PC-3 (cell line): ENCODE measurements around the gene PPP1R1C.

Experiments used
- CTCF ChIP-seq: fragments of 300-600 bp; sonication (generic); conservative IDR thresholded peaks from 2 replicates; pipeline ENCODE4 v1.5.1; 2017; ENCODE audit warnings: antibody characterized with exemption, low read depth, mild to moderate bottlenecking, low read length
- EZH2 ChIP-seq: fragments of 300-600 bp; sonication (generic); IDR thresholded peaks from one replicate; pipeline ENCODE4 v1.6.1; 2017; ENCODE audit warnings: antibody characterized with exemption, mild to moderate bottlenecking, low read length; ENCODE audit not compliant: unreplicated experiment
- EZH2phosphoT487 ChIP-seq: fragments of 300-600 bp; sonication (generic); IDR thresholded peaks from 2 replicates; pipeline ENCODE4 v1.6.1; 2018; ENCODE audit warnings: mild to moderate bottlenecking, antibody characterized with exemption, low read length, borderline replicate concordance

DNA sequence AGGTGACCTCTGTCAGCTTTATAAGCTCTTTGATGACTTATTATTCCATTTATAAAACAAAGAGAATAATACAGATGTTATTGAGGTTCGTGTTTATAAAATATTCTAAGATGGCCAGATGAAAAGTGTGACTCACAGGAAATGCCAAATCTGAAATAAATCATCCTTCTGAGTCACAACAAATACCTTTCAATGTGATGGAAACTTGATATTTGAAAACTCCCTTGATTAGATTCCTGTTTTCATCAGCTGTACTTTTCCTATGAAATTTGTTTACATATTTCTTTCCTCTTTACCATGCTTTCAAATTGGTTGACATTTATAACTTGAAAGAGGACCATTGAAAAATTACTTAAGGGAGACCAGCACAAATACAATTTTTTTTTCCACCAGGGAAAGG, 30.6 kb upstream of the PPP1R1C start:
- no peak for TF ChIP-seq CTCF
- TF ChIP-seq EZH2phosphoT487 = no peak
- TF ChIP-seq EZH2 = no peak
